HepG2 (cell line): ENCODE results near the gene CYSTM1. TPM values are rescaled to one million over a fixed set of nuclear protein-coding genes. Genes with fewer than 3 reads are reported as not detected.
A peak's percentile ranks its signal among the peaks of the same experiment; 100 is the strongest.

Experiments
- AGO1 ChIP-seq: fragments of 200-400 bp; formaldehyde crosslinking; IDR thresholded peaks from 2 replicates; pipeline ENCODE4 v1.6.1; 2017; ENCODE audit warnings: mild to moderate bottlenecking, low read depth, low read length, moderate library complexity; ENCODE audit not compliant: poor library complexity, severe bottlenecking
- AKNA ChIP-seq: sonication (generic); formaldehyde crosslinking; IDR thresholded peaks from 2 replicates; pipeline ENCODE4 v1.4.0; 2020; ENCODE audit warnings: missing genetic modification reagents, borderline replicate concordance
- ASH2L ChIP-seq: fragments of 300-600, 200-600 bp; sonication (generic); IDR thresholded peaks from 2 replicates; pipeline ENCODE4 v1.7.0; 2017; ENCODE audit warnings: low read depth, mild to moderate bottlenecking, moderate library complexity, mixed read lengths, low read length; ENCODE audit not compliant: insufficient read length
- CCAR2 ChIP-seq: fragments of 200-400 bp; formaldehyde crosslinking; optimal IDR thresholded peaks from 2 replicates; pipeline ENCODE3; 2018; ENCODE audit warnings: low read depth, mild to moderate bottlenecking, low read length, moderate library complexity
- DPF2 ChIP-seq: sonication (generic); formaldehyde crosslinking; IDR thresholded peaks from 2 replicates; pipeline ENCODE4 v1.4.0; 2020; ENCODE audit warnings: mild to moderate bottlenecking, low read depth, missing genetic modification reagents, borderline replicate concordance
- FOSL2 ChIP-seq: sonication (generic); formaldehyde crosslinking; IDR thresholded peaks from 2 replicates; pipeline ENCODE4 v1.4.0; 2020; ENCODE audit warnings: missing genetic modification reagents
- GATAD1 ChIP-seq: IDR thresholded peaks from 2 replicates; pipeline ENCODE4 v1.6.1; 2016; ENCODE audit warnings: missing genetic modification reagents, missing compliant biosample characterization
- GFI1 ChIP-seq: sonication (generic); formaldehyde crosslinking; IDR thresholded peaks from 2 replicates; pipeline ENCODE4 v1.5.0; 2020; ENCODE audit warnings: missing genetic modification reagents, mild to moderate bottlenecking, borderline replicate concordance
- MEF2D ChIP-seq: sonication (generic); formaldehyde crosslinking; IDR thresholded peaks from 2 replicates; pipeline ENCODE4 v1.5.1; 2020; ENCODE audit warnings: mild to moderate bottlenecking, missing genetic modification reagents
- NR2F1 ChIP-seq, 2 experiments: fragments of 450-650 bp in 1 of 2; formaldehyde crosslinking in 1 of 2; IDR thresholded peaks; 2 replicates each; pipeline versions ENCODE4 v1.5.0 to v1.6.1; 2016 to 2020; ENCODE audit warnings: mild to moderate bottlenecking in 1 of 2, missing compliant biosample characterization in 1 of 2, missing genetic modification reagents in 1 of 2, moderate library complexity in 1 of 2
- PRDM15 ChIP-seq: sonication (generic); formaldehyde crosslinking; IDR thresholded peaks from 2 replicates; pipeline ENCODE4 v1.4.0; 2020; ENCODE audit warnings: missing genetic modification reagents
- RBM39 ChIP-seq: fragments of 200-400 bp; formaldehyde crosslinking; IDR thresholded peaks from one replicate; pipeline ENCODE4 v1.6.1; 2018; ENCODE audit warnings: antibody characterized with exemption, mild to moderate bottlenecking, low read depth, low read length; ENCODE audit not compliant: poor library complexity, severe bottlenecking
- SMARCE1 ChIP-seq: fragments of 450-650 bp; IDR thresholded peaks from 2 replicates; pipeline ENCODE4 v1.6.1; 2017; ENCODE audit warnings: borderline replicate concordance
- TAF1 ChIP-seq: sonication (generic); formaldehyde crosslinking; IDR thresholded peaks from 2 replicates; pipeline ENCODE4 v1.4.0; 2020; ENCODE audit warnings: missing genetic modification reagents
- ZFP82 ChIP-seq: sonication (generic); formaldehyde crosslinking; IDR thresholded peaks from 2 replicates; pipeline ENCODE4 v1.5.1; 2020; ENCODE audit warnings: mild to moderate bottlenecking, missing genetic modification reagents, borderline replicate concordance
- ZNF205 ChIP-seq: IDR thresholded peaks from 2 replicates; pipeline ENCODE4 v1.6.1; 2018; ENCODE audit warnings: missing biosample characterization, missing genetic modification reagents
- ZNF747 ChIP-seq: sonication (generic); formaldehyde crosslinking; IDR thresholded peaks from 2 replicates; pipeline ENCODE4 v1.8.1; 2023; ENCODE audit warnings: missing genetic modification reagents, mild to moderate bottlenecking, borderline replicate concordance
- ZNF788 ChIP-seq: sonication (generic); formaldehyde crosslinking; IDR thresholded peaks from 2 replicates; pipeline ENCODE4 v1.5.0; 2020; ENCODE audit warnings: mild to moderate bottlenecking, missing genetic modification reagents, borderline replicate concordance
- ZSCAN12 ChIP-seq: sonication (generic); formaldehyde crosslinking; IDR thresholded peaks from 2 replicates; pipeline ENCODE4 v1.9.0; 2021; ENCODE audit warnings: mild to moderate bottlenecking, missing genetic modification reagents
- polyA plus RNA-seq, 8 experiments: library from polyadenylated mRNA; depleted of rRNA in 3 of 8; stranded (reverse) in 7 of 8; unstranded in 1 of 8; fragments of >200 nt; fragmentation: Illumina TruSeq in 4 of 8; extraction: Trizol in 4 of 8; gene quantifications; 2 replicates each; pipeline versions ENCODE4 v1.2.1 to v1.2.3, GENCODE V29; 2011 to 2016; ENCODE audit warnings: low read depth in 4 of 8, missing spikeins in 1 of 8, mixed read lengths in 1 of 8; ENCODE audit not compliant: insufficient read depth in 1 of 8
- total RNA-seq, 5 experiments: library from RNA; depleted of rRNA; stranded (reverse); fragments of >200 nt; fragmentation: Illumina TruSeq; extraction: Trizol; gene quantifications; 2 replicates each; pipeline ENCODE4 v1.2.3, GENCODE V29; 2016; ENCODE audit warnings: low read depth in 1 of 5
- TF ChIP-seq, protein P1 (sequence below): sonication (generic); formaldehyde crosslinking; IDR thresholded peaks from 2 replicates; pipeline ENCODE4 v1.5.0; 2020; ENCODE audit warnings: missing genetic modification reagents

The CYSTM1 gene
- total and polyA plus RNA-seq, 2 of the 13 experiments (the other 11 are each of a cell fraction or from before 2014, with no cell fraction given), result 40.0 to 73.4 TPM

DNA sequence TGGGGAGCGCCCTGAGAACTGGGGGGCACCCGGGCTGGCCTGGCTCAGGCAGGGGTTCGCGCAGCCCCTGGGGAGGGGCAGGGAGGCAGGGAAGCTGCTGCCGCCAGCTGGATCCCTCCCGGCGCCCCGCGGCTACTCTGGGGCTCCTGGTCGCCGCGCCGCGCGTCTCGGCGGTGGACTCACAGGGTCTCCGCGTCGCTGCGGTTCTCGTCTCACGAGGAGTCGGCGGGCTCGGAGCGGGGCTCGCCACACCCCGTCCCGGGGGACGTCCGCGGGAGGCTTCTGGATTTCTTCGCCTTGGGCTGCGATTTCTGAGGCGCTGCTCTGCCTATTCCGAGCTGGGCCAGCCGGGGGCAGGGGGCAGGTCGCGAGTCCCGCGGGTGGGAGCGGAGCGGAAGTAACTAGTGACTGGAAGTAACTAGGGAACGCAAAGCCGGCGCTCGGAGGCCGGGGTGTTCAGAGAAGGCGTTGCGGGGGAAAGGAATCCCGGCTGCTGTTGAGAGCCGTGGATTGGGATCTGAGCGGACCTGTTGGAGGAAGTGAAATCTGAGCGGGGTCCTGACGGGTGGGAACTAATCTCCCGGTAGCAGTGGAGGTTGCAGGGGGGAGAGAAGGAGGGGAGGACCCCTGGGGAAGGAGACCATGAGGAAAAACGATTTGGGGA lies 511 bp downstream of the CYSTM1 start (continued):
- TF ChIP-seq TAF1 (CRISPR knock-in tag), result 0 out of 2 replicates have a peak, but pooled peaks have one; percentile 8
- TF ChIP-seq, protein P1, sequence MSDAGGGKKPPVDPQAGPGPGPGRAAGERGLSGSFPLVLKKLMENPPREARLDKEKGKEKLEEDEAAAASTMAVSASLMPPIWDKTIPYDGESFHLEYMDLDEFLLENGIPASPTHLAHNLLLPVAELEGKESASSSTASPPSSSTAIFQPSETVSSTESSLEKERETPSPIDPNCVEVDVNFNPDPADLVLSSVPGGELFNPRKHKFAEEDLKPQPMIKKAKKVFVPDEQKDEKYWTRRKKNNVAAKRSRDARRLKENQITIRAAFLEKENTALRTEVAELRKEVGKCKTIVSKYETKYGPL (CRISPR knock-in tag), result 0 out of 2 replicates have a peak, but pooled peaks have one; percentile 35
- TF ChIP-seq ZNF205, result 0 out of 2 replicates have a peak, but pooled peaks have one; percentile 12
- TF ChIP-seq NR2F1 (CRISPR knock-in tag; IDR thresholded peaks at IDR 0.05), result no peak
- 0 out of 2 replicates have a peak, but pooled peaks have one; percentile 17 for TF ChIP-seq FOSL2 (CRISPR knock-in tag)
- TF ChIP-seq ZSCAN12 (CRISPR knock-in tag), result no peak
- TF ChIP-seq ASH2L, result peak; percentile 89
- no peak for TF ChIP-seq MEF2D (CRISPR knock-in tag)
- TF ChIP-seq DPF2 (CRISPR knock-in tag), result no peak
- peak; percentile 66 for TF ChIP-seq PRDM15
- peak; percentile 78 for TF ChIP-seq GATAD1
- peak; percentile 28 for TF ChIP-seq RBM39
- TF ChIP-seq ZFP82 (CRISPR knock-in tag), result peak; percentile 18; the same call in 1 of the 2 replicates
- peak; percentile 62; the same call in 1 of the 2 replicates for TF ChIP-seq GFI1 (CRISPR knock-in tag)
- no peak for TF ChIP-seq CCAR2
- no peak for TF ChIP-seq SMARCE1
- peak; percentile 35 for TF ChIP-seq AGO1
- TF ChIP-seq AKNA (CRISPR knock-in tag), result no peak
- 0 out of 2 replicates have a peak, but pooled peaks have one; percentile 3 for TF ChIP-seq ZNF747 (CRISPR knock-in tag)
- 0 out of 2 replicates have a peak, but pooled peaks have one; percentile 9 for TF ChIP-seq ZNF788 (CRISPR knock-in tag)
